GM19351 (cell line): ENCODE results near the gene ESPL1.

Experiments used
- ATAC-seq: cut with Tn5 transposase; IDR thresholded peaks from one replicate; pipeline ENCODE4 v1.9.1; 2021; ENCODE audit warnings: mild to moderate bottlenecking, moderate library complexity; ENCODE audit not compliant: unreplicated experiment

The ESPL1 gene

DNA sequence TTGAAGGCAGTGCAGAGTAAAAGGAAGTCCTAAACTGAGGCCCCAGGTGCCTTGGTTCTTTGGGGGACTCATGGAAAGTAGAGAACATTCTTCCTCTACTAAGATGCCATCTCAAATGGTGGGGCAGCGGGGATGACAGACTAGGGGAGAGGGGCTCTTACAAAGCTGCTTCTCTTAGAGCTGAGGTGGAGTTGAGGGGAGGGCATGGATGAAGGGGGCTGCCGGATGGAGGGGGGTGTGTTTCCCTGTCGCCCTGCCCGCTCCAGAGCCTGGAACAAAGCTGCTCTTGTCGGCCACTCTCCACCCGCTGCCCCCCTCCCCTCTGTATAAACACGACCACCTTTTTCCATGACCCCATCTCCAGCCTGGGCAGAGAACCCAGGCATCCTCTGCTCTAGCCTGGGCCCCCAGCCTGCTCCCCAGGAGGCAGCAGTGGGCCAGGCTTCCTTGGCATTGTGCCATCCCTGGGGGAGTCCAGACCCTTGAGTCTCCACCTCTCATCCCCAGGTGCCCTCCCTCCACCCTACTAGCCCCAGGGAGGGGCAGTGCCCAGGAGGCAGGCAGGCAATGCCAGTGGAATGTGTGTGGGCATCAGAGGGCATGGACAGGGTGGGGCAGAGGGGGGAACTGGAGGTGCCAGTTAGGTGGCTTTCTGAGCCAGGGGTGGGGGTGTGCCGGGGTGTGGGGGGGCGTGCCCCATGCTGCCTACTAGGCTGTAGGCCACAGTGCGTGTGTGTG, 37.8 kb upstream of the ESPL1 start:
- ATAC-seq: no peak

DNA sequence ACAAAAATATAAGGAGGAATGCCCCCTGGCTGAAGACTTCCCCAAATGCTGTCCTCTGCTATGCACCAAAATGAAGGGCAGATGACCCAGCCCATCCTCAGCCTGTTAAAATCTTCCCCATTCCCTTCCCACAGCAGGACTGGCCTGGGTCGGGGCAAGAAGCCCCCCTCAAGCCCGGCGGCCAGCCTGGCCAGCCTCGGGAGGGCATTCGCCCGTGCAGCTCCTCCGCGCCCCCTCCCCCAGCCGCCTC, 36.5 kb upstream of the ESPL1 start:
- ATAC-seq: no peak

DNA sequence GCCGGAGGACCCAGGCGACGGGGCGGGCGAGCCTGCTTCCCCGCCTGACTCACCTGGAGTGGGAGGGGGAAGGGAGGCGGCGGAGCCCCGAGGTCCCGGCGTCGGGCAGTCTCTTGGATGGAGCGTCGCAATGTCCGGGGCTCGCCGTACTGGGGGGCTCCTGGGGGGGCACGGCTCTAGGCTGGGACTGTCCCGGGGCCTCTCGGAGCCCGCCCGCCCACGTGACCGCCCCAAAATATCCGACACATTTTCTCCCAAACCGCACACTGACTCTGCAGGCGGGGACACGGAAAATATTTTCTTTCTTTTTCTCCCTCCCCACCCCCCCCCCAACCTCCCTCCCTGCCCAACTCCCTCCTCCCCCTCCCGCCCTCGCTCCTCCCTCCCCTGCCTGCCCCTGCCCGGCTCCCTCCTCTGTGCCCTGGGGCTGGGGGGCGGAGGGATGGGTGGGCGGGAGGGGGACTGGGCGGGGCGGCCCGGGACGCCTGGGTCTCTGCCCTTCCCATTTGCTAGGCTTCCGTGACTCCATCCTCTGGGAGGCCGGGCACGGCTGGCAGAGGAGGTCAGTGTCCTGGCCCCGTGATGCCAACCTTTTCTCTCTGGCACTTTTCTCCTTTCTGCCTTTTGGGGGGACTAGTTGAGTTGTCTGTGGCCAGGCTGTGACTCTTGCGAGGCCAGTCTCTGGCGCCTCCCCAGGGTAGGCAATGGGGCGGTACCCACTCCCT, 36.0 kb upstream of the ESPL1 start, which contains the start of gene RARG:
RARG (minus strand) TSS at position 289 of the 725 bp plus-strand sequence. CDS start 4,664 bp downstream, outside the sequence.
- ATAC-seq: peak; percentile 49

DNA sequence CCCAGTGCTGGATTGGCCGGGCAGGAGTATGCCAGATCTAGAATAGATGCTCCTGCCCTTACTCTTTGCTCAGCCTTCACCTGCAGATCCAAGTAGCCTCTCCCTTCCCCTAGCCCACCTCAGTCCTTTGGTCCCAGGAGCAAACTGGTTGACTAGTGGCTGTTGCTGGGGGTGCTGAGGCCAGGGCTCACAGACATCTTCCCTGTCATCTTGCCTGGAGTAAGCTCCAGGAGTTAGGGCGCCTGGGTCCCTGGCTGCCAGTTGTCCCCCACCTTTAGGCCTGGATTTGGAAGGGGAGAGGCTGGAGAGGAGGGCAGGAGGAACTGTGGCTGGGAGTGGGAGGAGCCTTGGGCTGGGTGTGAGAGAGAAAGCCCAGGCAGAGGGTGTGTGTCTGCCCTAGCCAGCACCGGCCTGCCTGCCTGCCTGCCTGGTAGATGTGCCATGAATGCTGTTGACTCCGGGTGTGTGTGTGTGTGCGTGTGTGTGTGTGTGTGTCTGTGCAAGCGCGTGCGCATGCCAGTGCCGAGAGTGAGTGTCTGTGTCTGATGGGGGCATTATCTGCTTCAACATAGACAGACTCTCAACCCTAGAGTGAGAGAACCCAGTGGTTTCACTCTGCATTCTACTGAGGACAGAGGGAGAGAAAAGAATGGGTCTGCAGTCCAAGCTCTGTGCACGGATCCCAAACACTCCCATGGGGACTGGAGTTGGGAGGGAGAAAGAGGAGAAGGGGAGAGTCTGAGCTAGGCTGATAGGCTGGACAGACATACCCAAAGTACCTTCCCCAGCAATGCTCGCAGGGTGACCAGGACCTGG, 35.2 kb upstream of the ESPL1 start:
- peak; percentile 30 for ATAC-seq

DNA sequence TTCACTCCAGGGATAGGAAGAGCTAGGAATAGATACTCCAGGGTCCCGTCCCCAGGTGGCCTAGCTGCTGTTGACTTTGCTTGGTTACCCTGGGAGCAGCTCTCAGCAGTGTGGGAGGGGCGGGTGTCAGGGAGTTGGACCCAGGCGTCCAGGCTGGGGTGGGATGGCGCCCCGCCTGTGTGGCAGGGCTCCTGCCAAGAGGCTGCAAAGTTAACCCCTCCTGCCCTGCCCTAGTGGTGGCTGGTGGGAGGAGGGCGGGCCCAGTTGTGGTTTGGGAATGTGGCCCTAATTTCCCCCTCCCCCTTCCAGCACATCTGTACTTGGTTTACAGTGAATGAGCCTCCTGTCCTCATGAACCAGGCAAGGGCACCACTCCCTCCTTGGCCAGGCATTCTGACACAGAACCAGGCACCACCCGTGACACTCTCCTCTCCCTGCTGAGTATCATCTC, 34.4 kb upstream of the ESPL1 start:
- no peak for ATAC-seq

DNA sequence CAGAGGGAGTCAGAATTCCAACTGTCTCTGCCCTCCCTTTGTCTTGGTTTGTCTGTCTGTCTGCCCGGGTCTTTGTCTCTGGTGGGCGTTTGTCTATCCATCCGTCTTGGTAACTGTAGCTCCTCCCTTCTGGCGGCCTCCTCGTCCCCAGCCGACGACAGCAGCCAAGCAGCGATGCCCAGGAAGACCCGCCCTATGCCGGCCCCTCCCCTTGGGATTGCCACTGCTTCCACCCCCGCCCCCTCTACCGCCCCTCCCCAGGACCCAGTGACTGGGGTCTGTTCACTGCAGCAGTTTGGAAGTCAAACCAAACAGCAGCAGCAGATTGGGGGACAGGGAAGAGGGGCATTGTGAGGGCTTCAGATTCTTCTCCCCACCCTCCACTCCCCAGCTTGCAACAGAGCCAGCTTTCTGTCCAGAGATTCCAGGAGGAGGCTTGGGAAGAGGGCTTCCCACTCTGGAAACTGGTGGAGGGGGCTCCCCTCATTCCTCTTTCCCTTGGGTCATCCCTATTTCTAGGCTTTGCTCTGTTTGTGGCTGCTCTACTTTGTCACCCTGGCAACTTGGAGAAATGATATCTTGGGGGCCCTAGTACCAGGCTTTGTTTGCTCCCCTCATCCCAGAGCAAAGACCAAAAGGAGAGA, 33.7 kb upstream of the ESPL1 start:
- no peak for ATAC-seq

DNA sequence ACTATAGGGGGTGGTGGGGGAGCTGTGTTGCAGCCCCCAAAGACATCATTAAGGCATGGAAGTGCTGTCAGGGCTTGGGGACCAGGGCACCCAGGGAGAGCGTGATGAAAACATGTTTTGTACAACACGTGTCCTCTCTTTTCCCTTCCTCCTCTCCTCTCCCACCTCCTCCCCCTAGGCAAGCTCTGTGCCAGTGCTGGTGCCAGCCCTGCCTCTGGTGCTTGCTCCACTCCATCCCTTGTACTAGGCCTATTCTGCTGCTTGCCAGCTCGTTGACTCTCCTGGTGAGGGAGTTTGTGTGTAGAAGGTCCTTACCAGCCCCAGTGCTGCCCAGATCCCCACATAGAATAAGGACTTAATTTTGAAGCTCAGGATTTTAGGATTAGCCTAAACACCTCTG, 32.9 kb upstream of the ESPL1 start:
- no peak for ATAC-seq

DNA sequence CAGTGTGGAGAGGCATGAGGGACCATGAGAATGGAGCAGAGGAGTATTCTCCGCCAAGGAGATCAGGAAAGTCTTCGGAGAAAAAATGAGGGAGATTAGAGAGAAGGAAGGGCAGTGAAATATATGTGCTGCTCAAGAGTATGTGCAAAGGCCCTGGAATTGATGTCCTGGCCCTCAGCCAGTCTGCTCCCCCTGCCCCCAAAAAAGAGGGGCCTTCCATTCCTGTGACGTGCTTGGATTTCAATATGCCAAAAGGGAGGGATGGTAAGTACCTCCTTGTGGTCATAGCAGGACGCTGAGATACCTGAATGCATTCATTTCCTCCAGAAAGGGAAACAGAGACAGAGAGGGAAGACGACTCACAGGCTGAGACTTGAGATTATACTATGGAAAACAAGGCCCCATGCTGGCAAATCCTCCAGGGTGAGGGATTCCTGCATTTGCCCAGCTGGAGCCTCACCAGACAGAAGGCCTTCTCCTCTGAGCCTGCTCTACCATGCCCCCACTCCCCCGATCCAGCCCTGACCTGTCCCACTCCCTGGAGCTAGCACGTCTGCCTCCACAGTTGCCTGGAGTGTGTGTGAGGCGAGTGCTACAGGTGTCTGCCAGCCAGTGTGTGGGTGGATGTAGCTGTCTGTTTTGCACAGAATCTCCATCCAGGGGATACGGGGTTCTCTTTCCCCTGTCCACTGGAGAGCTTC, 32.2 kb upstream of the ESPL1 start:
- ATAC-seq: no peak

DNA sequence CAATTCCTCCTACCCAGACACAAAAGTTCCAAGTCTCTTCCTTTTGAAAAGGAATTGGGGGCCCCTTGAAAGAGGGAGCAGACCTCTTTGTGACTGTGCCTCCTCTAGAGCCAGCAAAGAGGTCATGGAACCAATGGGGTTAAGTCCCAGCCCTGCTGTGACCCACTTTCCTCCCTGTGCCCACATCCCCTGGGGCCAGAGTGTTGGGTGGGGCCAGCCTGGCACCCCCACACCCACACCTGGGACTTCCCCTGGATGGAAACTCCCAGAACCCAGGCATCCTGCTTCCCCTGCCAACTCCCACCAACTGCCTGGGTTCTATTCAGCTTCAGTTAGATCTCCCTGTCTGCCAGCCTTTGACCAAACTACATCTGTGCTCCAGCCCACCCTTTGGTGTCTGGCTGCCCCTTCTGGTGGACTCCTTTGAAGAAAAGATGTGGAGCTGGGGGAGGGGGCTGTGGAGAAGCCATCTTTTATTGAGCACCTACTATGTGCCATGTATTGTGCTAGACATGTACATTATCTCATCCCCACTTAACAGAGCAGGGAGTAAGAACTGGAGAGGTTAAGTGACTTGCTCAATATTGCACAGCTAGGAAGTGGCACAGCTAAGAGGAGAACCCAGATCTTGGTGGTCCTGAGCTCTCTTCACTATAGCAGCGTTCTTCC, 31.5 kb upstream of the ESPL1 start:
- no peak for ATAC-seq

DNA sequence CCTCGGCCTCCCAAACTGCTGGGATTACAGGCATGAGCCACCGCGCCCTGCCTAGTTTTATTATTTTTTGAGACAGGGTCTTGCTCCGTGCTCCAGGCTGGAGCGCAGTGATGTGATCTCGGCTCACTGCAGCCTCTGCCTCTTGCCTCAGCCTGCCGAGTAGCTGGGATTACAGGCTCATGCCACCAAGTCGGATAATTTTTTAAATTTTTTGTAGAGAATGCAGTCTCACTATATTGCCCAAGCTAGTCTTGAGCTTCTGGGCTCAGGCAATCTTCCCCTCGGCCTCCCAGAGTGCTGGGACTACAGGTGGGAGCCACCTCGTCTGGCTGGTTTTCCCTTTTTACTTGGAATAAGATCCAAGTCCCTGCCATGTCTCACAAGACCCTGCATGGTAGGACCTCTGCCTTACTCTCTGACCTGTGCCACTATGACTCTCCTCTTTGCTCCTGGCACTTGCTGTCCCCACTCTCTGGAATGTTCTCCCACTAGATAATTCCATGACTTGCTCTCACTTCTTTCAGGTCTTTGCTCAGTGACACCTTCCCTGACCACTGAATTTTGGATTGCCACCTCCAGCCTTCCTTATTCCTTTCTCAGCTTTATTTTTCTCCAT, 28.3 kb upstream of the ESPL1 start:
- ATAC-seq: no peak

DNA sequence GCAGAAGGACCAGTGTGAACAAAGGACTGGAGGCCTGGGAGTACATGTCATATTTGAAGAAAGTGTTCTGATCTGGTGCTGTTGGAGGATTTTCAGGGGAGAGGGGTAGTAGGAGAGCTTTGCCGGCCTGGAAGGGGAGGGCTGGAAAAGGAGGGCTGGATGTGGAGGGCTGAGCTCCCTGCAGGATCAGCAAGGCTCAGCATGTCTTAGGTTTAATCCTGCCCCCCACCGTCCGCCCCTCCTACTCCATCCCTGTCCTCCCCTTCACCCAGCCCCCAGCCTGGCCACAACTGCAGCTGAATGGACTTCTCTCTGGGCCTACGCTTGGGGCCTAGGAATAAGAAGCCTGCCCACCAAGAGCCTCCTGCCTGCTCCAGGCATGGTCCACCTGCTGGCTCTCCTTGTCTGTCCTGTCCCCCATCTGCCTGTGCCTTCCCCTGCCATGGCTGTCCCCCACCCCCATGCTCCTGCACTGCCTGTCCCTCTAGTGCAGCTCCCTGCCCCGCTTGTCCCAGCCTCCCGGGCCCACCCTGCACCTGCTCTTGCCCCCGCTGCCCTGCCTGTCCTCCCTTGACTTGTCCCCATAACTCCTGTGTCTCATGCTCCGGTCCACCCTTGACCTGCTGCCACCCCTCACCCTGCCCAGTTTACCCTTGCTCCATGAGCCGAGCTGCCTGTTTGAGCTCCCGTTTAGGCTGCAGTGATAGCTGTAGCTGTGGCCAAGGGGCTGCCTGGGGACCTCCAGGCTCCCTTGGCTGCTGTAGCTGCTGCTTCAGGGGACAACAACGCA, 26.3 kb upstream of the ESPL1 start:
- ATAC-seq: no peak

DNA sequence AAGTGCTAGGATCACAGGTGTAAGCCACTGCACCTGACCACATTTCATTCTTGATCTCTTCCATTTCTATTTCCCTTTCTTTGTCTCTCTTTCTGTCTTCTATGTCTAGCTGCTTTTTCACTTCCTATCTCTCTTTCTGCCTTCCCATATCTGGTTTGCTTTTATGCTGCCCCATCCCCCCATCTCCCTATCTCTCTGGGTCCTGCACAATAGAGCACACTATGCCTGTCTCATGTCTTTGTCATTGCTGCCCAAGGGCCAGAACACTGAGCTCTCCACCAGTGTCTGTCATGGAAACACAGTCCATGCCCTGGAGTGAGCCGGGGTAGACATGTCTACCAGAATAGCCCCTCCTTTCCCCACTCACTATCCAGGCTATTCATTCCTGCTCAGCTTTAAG, 23.8 kb upstream of the ESPL1 start:
- no peak for ATAC-seq

DNA sequence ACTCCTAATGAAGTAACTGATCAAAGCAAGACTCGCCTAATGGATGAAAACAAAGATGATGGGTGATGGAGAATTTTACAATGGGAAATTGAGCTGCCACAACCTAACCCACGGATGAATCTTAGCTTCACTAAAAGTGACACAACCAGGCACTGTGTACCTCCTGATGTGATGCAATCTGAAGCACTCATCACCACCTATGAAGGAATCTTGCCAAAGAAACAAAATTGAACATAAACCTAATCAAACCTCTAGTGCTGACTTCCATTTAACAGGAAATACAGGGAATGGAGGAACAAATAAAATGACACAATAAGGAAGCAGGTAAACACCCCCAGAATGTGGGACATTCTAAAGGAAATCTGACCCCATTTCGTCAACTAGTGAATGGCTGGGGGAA, 22.8 kb upstream of the ESPL1 start:
- no peak for ATAC-seq

DNA sequence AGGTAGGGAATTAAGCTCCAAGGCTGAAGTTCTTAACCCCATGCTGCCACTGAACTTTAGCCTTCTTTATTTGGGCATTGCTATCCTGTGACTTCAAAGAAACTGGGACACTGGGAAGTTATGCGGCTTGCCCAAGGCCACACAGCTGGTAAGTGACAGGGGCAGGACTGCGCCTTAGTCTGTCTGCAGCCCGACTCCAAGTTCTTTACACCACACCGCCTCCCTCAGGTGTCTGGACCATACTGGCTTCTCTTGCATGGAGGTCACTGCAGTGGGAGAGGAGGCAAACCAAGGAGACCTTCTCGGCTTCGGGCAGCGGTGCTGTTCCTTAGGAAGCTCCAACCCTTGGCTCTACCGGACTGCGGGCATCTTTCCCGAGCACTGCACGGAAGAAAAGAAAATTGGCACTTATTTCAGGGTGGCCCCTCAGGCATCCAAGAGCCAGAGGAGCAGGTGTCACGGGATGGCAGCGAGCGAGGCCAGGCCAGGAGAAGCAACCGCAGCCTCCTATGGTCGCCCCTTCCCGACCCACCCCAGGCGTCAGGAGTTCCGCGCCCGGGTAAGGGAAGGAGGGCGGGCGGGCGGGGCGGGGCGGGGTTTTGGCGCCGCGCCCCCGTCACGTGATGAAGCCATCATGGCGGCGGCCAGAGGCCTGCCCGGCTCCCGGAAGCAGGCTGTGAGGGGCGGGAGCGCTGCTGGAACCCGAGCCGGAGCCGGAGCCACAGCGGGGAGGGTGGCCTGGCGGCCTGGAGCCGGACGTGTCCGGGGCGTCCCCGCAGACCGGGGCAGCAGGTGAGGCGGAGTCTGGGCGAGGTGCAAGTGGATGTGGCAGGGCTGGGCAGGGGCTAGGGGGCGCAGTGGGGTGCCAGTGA, 16.4 kb upstream of the ESPL1 start:
- peak; percentile 71 for ATAC-seq

DNA sequence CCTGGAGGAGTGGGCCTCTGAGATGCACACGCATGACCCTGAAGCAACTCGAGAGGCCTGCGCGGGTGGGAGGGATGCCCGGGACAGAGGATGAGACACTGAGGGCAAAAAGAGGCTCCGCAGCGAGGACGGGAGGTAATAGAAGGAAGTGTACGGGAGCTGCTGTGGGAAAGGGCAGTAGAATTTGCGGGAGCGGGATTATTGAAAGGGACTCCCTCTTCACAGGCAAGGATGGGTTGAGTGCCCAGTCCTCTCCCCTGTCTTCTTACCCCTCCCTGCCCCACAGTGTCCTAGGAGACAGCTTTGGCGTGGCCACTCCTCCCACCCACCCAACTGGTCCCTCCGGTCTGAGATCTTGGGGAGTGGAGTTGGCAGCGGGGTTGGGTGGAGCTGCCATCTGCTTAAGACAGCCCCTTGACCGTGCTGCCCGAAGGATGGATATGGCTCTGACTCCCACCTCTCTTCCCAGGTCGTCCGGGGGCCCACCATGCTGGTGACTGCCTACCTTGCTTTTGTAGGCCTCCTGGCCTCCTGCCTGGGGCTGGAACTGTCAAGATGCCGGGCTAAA, 15.7 kb upstream of the ESPL1 start:
- no peak for ATAC-seq

DNA sequence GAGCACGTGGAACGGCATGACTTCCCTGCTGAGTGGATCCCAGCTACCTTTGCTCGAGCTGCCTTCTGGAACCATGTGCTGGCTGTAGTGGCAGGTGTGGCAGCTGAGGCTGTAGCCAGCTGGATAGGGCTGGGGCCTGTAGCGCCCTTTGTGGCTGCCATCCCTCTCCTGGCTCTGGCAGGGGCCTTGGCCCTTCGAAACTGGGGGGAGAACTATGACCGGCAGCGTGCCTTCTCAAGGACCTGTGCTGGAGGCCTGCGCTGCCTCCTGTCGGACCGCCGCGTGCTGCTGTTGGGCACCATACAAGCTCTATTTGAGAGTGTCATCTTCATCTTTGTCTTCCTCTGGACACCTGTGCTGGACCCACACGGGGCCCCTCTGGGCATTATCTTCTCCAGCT, 14.8 kb upstream of the ESPL1 start:
- no peak for ATAC-seq

DNA sequence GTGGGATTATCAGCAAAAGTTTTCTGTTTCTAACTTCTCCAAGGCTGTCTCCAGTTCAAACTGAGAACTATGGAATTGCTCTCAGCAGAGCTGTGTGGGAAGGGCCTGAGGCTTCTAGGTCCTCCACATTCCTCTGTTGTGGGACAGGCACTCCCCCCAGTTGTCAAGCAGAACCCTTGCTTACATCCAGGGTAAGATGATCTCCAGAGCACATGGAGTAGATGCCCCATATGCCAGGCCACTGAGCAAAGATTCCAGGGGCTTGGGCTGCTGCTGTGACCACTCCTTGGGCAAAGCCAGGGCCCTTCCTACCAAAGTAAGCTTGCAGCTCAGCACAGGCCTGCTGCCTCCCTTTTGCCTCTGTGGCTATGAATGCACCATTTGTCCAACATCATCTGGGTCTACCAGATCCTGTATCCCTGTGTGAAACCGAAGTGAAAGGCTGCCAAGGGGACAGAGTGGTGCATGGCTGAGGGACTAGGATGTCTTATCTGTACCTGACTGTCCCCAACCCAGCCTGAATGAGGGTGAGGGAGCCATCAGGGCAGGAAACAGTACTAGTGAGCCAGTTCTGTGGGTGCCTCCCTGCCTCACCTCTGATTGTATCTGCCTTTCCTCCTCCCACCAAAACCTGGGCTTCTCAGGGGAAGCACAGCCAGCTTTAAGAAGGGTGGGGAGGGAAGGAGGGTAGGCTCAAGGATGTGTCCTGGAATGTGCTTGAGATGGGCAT, 13.1 kb upstream of the ESPL1 start:
- ATAC-seq: no peak
